Kasumi-1 (cell line): Measurements from ENCODE around the gene SCUBE2.

Experiments
- DNase-seq, 2 experiments: peaks; one replicate each; lab custom pipeline; 2025; lab: John Stamatoyannopoulos, UW

SCUBE2 gene

GRCh38 chr11:9074338-9075029, 16.9 kb downstream of the SCUBE2 start:
- no peak for DNase-seq

GRCh38 chr11:9073466-9074225, 17.8 kb downstream of the SCUBE2 start:
- no peak for DNase-seq

DNA sequence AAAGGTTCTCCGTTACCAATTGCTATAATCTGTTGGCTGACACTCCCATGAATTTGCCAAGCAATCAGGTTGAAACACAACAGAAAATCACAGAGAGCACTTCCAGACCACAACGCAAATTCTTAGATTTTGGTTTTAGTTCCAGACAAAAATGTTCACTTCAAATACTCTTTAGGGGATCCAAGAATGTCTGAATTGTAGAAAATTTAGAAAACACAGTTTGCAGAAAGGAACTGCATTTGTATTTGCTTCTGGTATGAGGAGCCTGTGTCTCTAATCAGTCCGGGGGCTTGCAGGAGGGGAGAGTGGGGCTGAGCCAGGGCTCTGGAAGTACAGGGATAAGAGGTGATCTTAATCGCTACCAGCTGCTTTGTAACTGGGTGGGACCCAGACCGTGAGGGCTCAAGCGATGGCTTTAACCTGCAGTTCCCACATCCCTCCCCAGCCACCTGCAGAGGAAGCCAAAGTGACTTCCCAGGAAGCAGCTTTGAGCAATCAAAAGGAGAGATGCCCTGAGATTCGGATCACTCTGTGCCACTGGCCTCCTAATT, 18.7 kb downstream of the SCUBE2 start:
- DNase-seq = no peak

- DNase-seq = no peak
Observed at GRCh38 chr11:9071692-9072091, 19.7 kb downstream of the SCUBE2 start.

GRCh38 chr11:9070749-9071491, 20.5 kb downstream of the SCUBE2 start:
- DNase-seq = no peak

- no peak for DNase-seq
Observed at GRCh38 chr11:9069862-9070470, 21.4 kb downstream of the SCUBE2 start.

DNA sequence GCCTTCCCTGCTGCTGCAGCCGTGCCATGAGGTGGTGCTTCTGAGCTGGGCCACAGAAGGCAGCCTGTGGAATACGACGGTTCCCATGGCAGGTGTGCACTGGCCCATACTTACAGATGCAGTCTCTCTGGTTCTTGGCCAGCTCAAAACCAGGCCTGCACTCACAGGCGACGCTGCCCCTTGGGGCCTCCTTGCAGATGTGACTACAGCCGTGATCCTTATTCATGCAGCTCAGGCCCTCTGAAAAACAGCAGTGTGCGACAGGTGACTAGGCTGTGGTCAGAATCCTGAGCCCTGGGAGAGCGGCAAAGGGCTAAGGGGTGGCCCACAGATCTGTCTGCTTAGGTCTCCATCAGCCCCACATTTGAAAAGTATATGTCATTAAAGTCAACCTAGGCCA, 22.1 kb downstream of the SCUBE2 start:
- DNase-seq = no peak

- DNase-seq = no peak
Observed at GRCh38 chr11:9066433-9066925, 24.9 kb downstream of the SCUBE2 start.

GRCh38 chr11:9065607-9066432, 25.6 kb downstream of the SCUBE2 start:
- no peak for DNase-seq

GRCh38 chr11:9061807-9062206, 29.6 kb downstream of the SCUBE2 start:
- DNase-seq = no peak

GRCh38 chr11:9060700-9061111, 30.7 kb downstream of the SCUBE2 start:
- peak; percentile 30 to 55 for DNase-seq

GRCh38 chr11:9059406-9059805, 32.0 kb downstream of the SCUBE2 start:
- no peak for DNase-seq

DNA sequence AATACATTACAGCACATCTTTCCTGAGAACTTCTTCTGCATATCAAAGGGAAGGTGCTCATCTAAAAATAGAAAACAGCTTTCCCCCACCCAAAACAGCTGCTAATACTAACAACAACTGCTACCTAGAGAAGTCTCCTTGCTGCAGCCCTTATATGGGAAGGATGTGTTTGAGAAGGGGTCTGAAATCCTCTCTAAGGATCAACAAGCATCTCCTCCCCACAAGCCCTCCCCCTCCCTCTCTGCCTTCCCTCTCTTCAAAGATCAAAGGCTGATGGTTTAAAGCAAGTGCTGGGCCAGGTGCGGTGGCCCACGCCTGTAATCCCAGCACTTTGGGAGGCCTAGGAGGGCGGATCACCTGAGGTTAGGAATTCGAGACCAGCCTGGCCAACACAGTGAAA, 33.5 kb downstream of the SCUBE2 start:
- DNase-seq = no peak

DNA sequence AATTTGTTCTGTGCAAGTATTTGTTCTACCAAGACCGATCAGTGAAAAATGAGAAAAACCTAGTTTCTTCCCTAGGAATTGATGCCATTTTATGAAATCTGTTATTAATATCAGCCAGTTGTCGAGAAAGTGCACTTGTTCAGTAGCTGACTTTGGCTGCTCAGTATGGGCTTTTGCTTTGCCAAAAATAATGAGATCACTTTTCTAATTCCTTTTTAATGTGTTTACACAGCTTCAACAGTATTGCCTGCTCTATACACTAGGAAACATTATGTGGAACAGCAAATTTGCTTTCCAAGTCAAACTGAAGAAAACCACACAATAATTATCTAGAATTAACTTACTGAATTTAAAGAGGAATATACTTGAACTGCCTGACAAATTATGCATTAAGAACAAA, 34.4 kb downstream of the SCUBE2 start:
- no peak for DNase-seq

DNA sequence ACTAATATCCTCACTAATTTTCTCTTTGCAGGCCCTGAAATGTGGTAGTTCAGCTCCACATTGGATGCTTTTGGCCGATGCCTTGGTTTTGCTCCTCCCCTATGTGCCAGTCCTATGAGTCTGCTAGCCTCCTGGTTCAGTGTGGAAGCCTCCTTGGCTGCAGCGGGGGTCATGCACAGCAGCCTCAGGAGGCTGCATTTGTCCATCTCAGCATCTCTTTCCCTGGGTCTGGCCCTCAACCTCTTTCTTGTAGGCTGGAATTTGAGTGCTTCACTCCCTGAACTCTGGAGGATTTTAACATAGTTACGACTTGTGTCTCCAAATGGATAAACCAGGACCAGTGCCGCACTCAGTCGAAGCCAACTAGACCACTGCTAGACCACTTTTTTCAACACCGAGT, 34.9 kb downstream of the SCUBE2 start:
- DNase-seq = no peak

DNA sequence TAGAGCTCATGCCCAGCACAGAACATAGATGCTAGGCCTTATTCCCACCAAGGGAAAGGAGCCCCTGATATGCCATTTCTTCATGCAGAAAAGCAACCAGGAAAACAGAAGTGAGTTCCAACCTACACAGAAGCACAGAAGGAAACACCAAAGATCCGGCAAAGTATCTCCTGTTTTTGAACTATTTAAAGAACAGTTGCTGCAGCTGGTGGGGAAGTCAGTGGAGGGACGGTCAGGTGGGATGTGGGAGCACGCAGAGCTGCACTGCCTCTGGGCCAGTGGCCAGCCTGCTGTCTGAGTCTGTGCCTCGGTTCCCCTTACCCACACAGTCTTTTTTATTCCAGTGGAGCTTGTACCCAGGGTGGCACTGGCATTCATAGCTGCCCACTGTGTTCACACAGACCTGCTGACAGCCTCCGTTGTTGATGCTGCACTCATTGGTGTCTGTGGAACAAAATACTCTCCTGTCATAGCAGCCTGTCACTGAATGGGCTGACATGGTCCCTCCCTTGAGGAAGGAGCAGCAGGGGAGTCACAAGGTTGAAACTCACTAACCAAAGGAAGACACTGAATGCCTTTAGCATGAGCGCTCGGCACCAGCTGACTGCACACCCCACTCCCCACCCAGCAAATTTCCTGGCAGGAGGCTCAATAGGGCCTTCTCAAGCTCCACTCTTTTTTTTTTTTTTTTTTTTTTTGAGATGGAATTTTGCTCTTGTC, 37.9 kb downstream of the SCUBE2 start:
- no peak for DNase-seq

GRCh38 chr11:9052316-9052715, 39.1 kb downstream of the SCUBE2 start:
- DNase-seq = no peak

DNA sequence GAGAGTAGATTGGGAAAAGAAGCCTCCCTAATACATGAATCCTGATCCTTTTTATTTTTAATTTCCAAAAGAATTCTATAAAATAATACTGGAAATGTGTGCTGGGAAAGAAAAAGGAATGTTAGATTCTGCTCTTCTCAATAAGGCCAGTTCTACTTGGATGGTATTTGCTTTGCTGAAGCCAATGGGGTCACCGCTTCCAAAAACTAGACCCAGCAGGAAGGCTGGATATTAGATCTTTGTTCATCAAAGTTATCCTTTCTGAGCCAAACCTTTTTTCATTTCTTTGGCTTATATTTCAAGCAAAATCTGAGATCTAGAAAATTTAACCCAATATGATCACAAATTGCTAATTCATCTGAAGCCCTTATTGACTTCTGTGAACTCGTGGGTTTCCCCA, 41.4 kb downstream of the SCUBE2 start:
- DNase-seq = no peak

- no peak for DNase-seq
Observed at GRCh38 chr11:9047964-9048523, 43.4 kb downstream of the SCUBE2 start.

- no peak for DNase-seq
Observed at GRCh38 chr11:9046481-9046880, 44.9 kb downstream of the SCUBE2 start.
